Measurements from ENCODE around the gene RFC2. TPM values are rescaled to one million over a fixed set of nuclear protein-coding genes. Genes with fewer than 3 reads are reported as not detected.
"Not testable (repeated sequence)": the region's sequence is repeated elsewhere in the genome, so short reads cannot be mapped to it uniquely, and the experiment has no call there.

RFC2 gene
- total and polyA plus RNA-seq, 8 donors, result 17.0 to 48.1 (median 37.7) TPM

DNA sequence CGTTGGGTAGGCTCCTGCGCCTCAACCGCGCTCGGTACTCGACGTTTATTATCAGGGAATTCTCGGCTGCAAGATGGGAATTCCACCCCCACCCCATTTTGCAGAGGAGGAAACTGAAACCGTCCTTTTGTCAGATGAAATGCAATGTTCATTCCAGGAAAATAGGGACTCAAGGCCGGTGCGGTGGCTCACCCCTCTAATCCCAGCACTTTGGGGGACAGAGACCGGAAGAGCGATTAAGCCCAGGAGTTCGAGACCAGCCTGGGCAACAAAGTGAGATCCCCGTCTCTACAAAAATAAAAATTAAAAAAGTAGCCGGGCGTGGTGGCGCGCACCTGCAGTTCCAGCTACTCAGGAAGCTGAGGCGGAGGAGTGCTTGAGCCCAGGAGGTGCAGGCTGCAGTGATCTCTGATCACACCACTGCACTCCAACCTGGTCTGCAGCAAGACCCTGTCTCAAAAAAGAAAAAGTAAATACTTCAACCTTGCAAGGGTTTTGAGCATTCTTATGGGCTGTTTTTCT, 720 bp upstream of the RFC2 start:
- DNase-seq, result no peak
- Histone ChIP-seq H3K27me3 (no peaks in the 10 kb centered on the region), H3K4me1 (peaks cover 20 to 41% of the 10 kb centered on the region in 2 donors), H3K36me3 (peaks cover 0 to 18% of the 10 kb centered on the region in 2 donors), H3K4me3 (peak overlapping the region; percentile 69 to 79), H3K9me3 (no peaks in the 10 kb centered on the region), H3K27ac (peak overlapping the region; percentile 97 to 99)
- TF ChIP-seq, protein P1, sequence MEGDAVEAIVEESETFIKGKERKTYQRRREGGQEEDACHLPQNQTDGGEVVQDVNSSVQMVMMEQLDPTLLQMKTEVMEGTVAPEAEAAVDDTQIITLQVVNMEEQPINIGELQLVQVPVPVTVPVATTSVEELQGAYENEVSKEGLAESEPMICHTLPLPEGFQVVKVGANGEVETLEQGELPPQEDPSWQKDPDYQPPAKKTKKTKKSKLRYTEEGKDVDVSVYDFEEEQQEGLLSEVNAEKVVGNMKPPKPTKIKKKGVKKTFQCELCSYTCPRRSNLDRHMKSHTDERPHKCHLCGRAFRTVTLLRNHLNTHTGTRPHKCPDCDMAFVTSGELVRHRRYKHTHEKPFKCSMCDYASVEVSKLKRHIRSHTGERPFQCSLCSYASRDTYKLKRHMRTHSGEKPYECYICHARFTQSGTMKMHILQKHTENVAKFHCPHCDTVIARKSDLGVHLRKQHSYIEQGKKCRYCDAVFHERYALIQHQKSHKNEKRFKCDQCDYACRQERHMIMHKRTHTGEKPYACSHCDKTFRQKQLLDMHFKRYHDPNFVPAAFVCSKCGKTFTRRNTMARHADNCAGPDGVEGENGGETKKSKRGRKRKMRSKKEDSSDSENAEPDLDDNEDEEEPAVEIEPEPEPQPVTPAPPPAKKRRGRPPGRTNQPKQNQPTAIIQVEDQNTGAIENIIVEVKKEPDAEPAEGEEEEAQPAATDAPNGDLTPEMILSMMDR (IDR thresholded peaks at IDR 0.05), result no peak
- no peak for ATAC-seq
- intact Hi-C loops (cut with DNase I), result no loop called here

DNA sequence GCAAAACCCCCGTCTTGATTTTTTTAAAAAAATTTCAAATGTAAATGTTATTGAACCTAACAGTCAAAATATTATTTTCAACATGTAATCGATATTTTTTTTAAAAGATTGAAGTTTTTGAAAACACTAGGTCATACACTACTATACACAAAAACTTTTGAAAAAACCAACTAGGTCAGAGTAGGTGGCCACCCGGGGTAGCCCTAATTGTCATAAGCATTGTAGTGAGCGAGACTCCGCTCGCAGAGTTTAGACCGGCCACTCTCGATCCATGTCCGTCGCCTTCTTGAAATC, 417 bp downstream of the RFC2 start:
- Histone ChIP-seq H3K9me3 (no peaks in the 10 kb centered on the region), H3K36me3 (peaks cover 0 to 29% of the 10 kb centered on the region in 2 donors), H3K27me3 (no peaks in the 10 kb centered on the region), H3K4me1 (peaks cover 20 to 41% of the 10 kb centered on the region in 2 donors), H3K4me3 (peak overlapping the region; percentile 69 to 79), H3K27ac (peak overlapping the region; percentile 20 to 99)
- TF ChIP-seq, protein P1 (IDR thresholded peaks at IDR 0.05), result no peak
- DNase-seq, result no peak
- intact Hi-C loops (cut with DNase I), result no loop called here
- ATAC-seq, result peak; percentile 38

DNA sequence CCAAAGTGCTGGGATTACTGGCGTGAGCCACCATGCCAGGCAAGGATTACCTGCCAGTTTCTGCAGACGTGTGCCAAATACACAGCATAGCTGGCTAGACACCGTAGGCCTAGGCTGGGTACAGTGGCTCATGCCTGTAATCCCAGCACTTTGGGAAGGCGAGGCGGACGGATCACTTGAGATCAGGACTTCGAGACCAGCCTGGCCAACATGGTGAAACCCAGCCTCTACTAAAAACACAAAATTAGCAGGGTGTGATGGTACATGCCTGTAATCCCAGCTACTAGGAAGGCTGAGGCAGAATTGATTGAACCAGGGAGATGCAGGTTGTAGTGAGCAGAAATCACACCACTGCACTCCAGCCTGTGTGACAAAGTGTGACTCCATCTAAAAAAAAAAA, 868 bp downstream of the RFC2 start:
- intact Hi-C loops (cut with DNase I), result no loop called here
- ATAC-seq (no peak), DNase-seq (no peak)
- Histone ChIP-seq H3K27me3 (no peaks in the 10 kb centered on the region), H3K9me3 (no peaks in the 10 kb centered on the region), H3K4me1 (peaks cover 20 to 41% of the 10 kb centered on the region in 2 donors), H3K4me3 (peak overlapping the region in 1 of 2 donors; percentile 69), H3K27ac (no peak overlapping the region), H3K36me3 (peaks cover 0 to 34% of the 10 kb centered on the region in 2 donors)
- TF ChIP-seq, protein P1 (IDR thresholded peaks at IDR 0.05), result no peak

DNA sequence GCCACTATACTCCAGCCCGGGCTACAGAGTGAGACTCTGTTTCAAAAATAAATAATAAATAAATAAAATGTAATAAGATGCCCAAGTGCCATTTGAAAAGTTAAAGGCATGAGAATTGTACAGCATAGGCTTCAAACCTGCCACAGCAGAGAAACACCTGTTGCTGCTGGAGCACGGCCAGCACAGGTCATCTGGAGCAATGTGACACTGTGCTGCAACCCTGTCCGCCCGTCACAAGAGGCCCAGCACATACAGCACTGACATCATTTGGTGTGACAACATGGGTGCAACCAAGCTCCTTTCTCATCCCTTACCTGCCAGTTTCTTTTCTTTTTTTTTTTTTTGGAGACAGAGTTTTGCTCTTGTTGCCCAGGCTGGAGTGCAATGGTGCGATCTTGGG, 1.3 kb downstream of the RFC2 start:
- Histone ChIP-seq H3K9me3 (no peaks in the 10 kb centered on the region), H3K27me3 (no peaks in the 10 kb centered on the region), H3K36me3 (peaks cover 0 to 38% of the 10 kb centered on the region in 2 donors), H3K4me1 (peaks cover 20 to 41% of the 10 kb centered on the region in 2 donors), H3K4me3 (no peak overlapping the region), H3K27ac (no peak overlapping the region)
- TF ChIP-seq, protein P1 (IDR thresholded peaks at IDR 0.05), result no peak
- DNase-seq (no peak), ATAC-seq (no peak)
- intact Hi-C loops (cut with DNase I), result no loop called here

DNA sequence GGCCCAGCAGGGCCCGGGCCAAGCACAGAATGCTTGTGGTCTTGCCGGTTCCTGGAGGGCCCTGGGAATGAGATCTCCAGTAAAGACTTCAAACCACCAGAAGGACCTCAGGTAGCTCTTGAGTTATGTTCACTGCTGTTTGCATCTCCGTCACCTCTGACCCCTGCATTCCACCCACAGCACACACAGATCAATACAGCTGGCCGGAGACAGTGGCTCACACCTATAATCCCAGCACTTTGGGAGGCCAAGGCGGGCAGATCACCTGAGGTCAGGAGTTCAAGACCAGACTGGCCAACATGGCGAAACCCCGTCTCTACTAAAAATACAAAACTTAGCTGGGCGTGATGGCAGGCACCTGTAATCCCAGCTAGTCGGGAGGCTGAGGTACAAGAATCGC, 5.1 kb downstream of the RFC2 start:
- peaks cover 0 to 77% of the 10 kb centered on the region in 2 donors for H3K36me3 ChIP-seq
- intact Hi-C loops (cut with DNase I); H3K27ac ChIP-seq; DNase-seq; ATAC-seq; H3K27me3 ChIP-seq; H3K4me3 ChIP-seq; H3K9me3 ChIP-seq: not testable (repeated sequence)
- H3K4me1 ChIP-seq, result peaks cover 7 to 14% of the 10 kb centered on the region in 2 donors

DNA sequence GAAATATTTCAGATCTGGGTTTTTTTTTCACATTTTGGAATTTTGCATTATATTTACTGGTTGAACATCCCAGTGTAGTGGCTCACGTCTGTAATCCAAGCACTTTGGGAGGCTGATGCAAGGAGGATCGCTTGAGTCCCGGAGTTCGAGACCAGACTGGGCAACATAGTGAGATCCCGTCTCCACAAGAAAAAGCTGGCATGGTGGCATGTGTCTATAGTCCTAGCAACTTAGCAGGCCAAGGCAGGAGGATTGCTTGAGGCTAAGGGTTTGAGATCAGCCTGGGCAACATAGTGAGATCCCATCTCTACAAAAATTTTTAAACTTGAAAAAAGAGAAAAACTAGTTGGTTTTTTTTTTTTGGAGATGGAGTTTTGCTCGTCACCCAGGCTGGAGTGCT, 6.0 kb downstream of the RFC2 start:
- no peaks in the 10 kb centered on the region for H3K27me3 ChIP-seq
- TF ChIP-seq, protein P1 (IDR thresholded peaks at IDR 0.05), result no peak
- H3K4me1 ChIP-seq, result peaks cover 2 to 8% of the 10 kb centered on the region in 2 donors
- no peak overlapping the region for H3K27ac ChIP-seq
- ATAC-seq (no peak), DNase-seq (no peak)
- H3K36me3 ChIP-seq, result peaks cover 0 to 83% of the 10 kb centered on the region in 2 donors
- H3K9me3 ChIP-seq, result no peaks in the 10 kb centered on the region
- intact Hi-C loops (cut with DNase I), result no loop called here
- H3K4me3 ChIP-seq, result no peak overlapping the region

All from left lung (tissue), 10 donors.